KMS-11 (cell line): ENCODE data around the gene PCNT.

Experiments
- H2AFZ ChIP-seq: fragments of 200-600 bp; sonication (generic); 2 replicates; pipeline ENCODE4 v1.6.1; 2016; ENCODE audit warnings: antibody characterized with exemption, mixed run types, low read depth
- H3K27ac ChIP-seq: fragments of 200-600 bp; sonication (generic); 2 replicates; pipeline ENCODE4 v1.6.1; 2016; ENCODE audit warnings: mild to moderate bottlenecking, mixed run types
- H3K27me3 ChIP-seq: fragments of 200-600 bp; sonication (generic); 2 replicates; pipeline ENCODE4 v1.6.1; 2017; ENCODE audit warnings: mild to moderate bottlenecking, low read depth, mixed run types, moderate library complexity; ENCODE audit not compliant: insufficient read depth
- H3K36me3 ChIP-seq: fragments of 200-600 bp; sonication (generic); 2 replicates; pipeline ENCODE4 v1.6.1; 2017; ENCODE audit warnings: mild to moderate bottlenecking, mixed run types; ENCODE audit not compliant: insufficient read depth
- H3K4me1 ChIP-seq: fragments of 200-600 bp; sonication (generic); 2 replicates; pipeline ENCODE4 v1.6.1; 2016; ENCODE audit warnings: mild to moderate bottlenecking, low read depth, mixed run types; ENCODE audit not compliant: poor library complexity, severe bottlenecking
- H3K4me2 ChIP-seq: fragments of 200-600 bp; sonication (generic); 2 replicates; pipeline ENCODE4 v1.7.0; 2016; ENCODE audit warnings: mild to moderate bottlenecking, mixed run types
- H3K4me3 ChIP-seq: fragments of 200-600 bp; sonication (generic); IDR thresholded peaks from 2 replicates; pipeline ENCODE4 v1.6.1; 2017; ENCODE audit warnings: low read depth, low read length, mixed read lengths; ENCODE audit not compliant: insufficient read depth
- H3K79me2 ChIP-seq: fragments of 200-600 bp; sonication (generic); 2 replicates; pipeline ENCODE4 v1.6.1; 2016; ENCODE audit warnings: low read depth, mixed run types; ENCODE audit not compliant: insufficient read depth
- H3K9ac ChIP-seq: fragments of 200-600 bp; sonication (generic); 2 replicates; pipeline ENCODE4 v1.6.1; 2016; ENCODE audit warnings: mild to moderate bottlenecking, mixed run types
- H4K20me1 ChIP-seq: fragments of 200-600 bp; sonication (generic); 2 replicates; pipeline ENCODE4 v1.6.1; 2016; ENCODE audit warnings: mild to moderate bottlenecking, mixed run types; ENCODE audit not compliant: insufficient read depth
- CTCF ChIP-seq: fragments of 200-600 bp; sonication (generic); conservative IDR thresholded peaks from 2 replicates; pipeline ENCODE4 v1.6.1; 2017; ENCODE audit warnings: low read depth, mild to moderate bottlenecking, antibody characterized with exemption, low read length, moderate library complexity, mixed read lengths

The PCNT gene

GRCh38 chr21:46392921-46393320, 69.0 kb downstream of the PCNT start:
- Histone ChIP-seq H3K4me2 (no peak overlapping the region), H3K4me3 (no peak overlapping the region), H2AFZ (no peak overlapping the region), H3K79me2 (no peaks in the 10 kb centered on the region), H3K9ac (no peak overlapping the region), H3K4me1 (no peaks in the 10 kb centered on the region), H4K20me1 (no peaks in the 10 kb centered on the region), H3K36me3 (no peaks in the 10 kb centered on the region), H3K27ac (no peak overlapping the region), H3K27me3 (no peaks in the 10 kb centered on the region)
- TF ChIP-seq CTCF = no peak

GRCh38 chr21:46393451-46393940, 69.5 kb downstream of the PCNT start:
- no peaks in the 10 kb centered on the region for H3K27me3 ChIP-seq
- no peak overlapping the region for H3K4me3 ChIP-seq
- no peak overlapping the region for H3K4me2 ChIP-seq
- H3K9ac ChIP-seq = no peak overlapping the region
- H4K20me1 ChIP-seq = no peaks in the 10 kb centered on the region
- no peak for TF ChIP-seq CTCF
- no peaks in the 10 kb centered on the region for H3K36me3 ChIP-seq
- no peak overlapping the region for H2AFZ ChIP-seq
- H3K27ac ChIP-seq = no peak overlapping the region
- no peaks in the 10 kb centered on the region for H3K4me1 ChIP-seq
- H3K79me2 ChIP-seq = no peaks in the 10 kb centered on the region

- Histone ChIP-seq H3K4me2 (no peak overlapping the region), H3K4me3 (no peak overlapping the region), H3K9ac (no peak overlapping the region), H3K27me3 (no peaks in the 10 kb centered on the region), H2AFZ (no peak overlapping the region), H3K4me1 (no peaks in the 10 kb centered on the region), H3K27ac (no peak overlapping the region), H4K20me1 (no peaks in the 10 kb centered on the region), H3K79me2 (no peaks in the 10 kb centered on the region), H3K36me3 (no peaks in the 10 kb centered on the region)
- no peak for TF ChIP-seq CTCF
These were observed 70.1 kb downstream of the PCNT start for GRCh38 chr21:46393941-46394594.

- no peak overlapping the region for H3K4me3 ChIP-seq
- H3K36me3 ChIP-seq = no peaks in the 10 kb centered on the region
- no peaks in the 10 kb centered on the region for H3K4me1 ChIP-seq
- no peak for TF ChIP-seq CTCF
- H4K20me1 ChIP-seq = no peaks in the 10 kb centered on the region
- H3K79me2 ChIP-seq = no peaks in the 10 kb centered on the region
- no peak overlapping the region for H3K9ac ChIP-seq
- no peaks in the 10 kb centered on the region for H3K27me3 ChIP-seq
- no peak overlapping the region for H3K27ac ChIP-seq
- no peak overlapping the region for H2AFZ ChIP-seq
- H3K4me2 ChIP-seq = no peak overlapping the region
These were observed 70.7 kb downstream of the PCNT start for GRCh38 chr21:46394595-46395104.
